H1 (cell line): Measurements from ENCODE around the gene FMNL2. TPM values are rescaled to one million over a fixed set of nuclear protein-coding genes. Genes with fewer than 3 reads are reported as not detected.

Experiments used
- GABPA ChIP-seq: IDR thresholded peaks from 2 replicates; pipeline ENCODE4 v1.6.1; 2011; ENCODE audit warnings: mild to moderate bottlenecking, low read length, moderate library complexity, borderline replicate concordance; ENCODE audit not compliant: insufficient read depth
- polyA plus RNA-seq, 7 experiments: library from polyadenylated mRNA; depleted of rRNA in 3 of 7; stranded (reverse) in 5 of 7; unstranded in 2 of 7; fragments of >200 nt in 5 of 7; fragments of 200-250 nt in 2 of 7; gene quantifications; 1 replicate in 5 of 7; 2 replicates in 1 of 7; 4 replicates in 1 of 7; pipeline versions ENCODE4 v1.2.1 to v1.2.3, GENCODE V29; 2011 to 2013; ENCODE audit warnings: missing spikeins in 2 of 7, mixed read lengths in 2 of 7
- total RNA-seq: library from RNA; stranded (reverse); fragmentation: NEBNext Ultra II Directional; extraction: Animal tissue kit (Norgen Biotek cat#: 25700); gene quantifications from 2 replicates; pipeline ENCODE4 v1.2.1, GENCODE V29; 2021

The FMNL2 gene
- total and polyA plus RNA-seq, 2 of the 8 experiments (the other 6 are each of a cell fraction or from before 2014, with no cell fraction given): 15.5 to 45.1 TPM

DNA sequence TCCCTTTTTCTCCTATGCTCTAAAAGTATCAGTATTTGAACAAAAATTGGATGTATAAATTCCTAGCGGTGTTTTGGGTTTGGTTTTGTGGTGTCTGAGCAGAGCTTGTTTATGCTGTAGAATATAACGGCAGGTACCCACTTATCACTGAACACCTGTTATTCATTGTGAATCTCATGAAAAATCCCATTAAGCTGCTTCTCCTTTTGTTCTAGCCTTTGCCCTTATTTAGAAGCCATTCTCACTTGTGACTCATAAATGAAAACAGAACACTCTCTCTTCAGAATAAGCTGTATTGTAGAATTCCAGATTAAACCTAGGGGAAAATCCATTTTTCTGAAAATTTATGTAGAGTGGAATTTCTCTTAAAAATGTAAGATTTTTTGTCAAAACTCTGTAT is 278.3 kb downstream of the FMNL2 start (continued):
- TF ChIP-seq GABPA: no peak
